Left renal pelvis (tissue), 4 donors: ENCODE measurements around the gene LAMB3. TPM values are rescaled to one million over a fixed set of nuclear protein-coding genes. Genes with fewer than 3 reads are reported as not detected.
A peak's percentile ranks its signal among the peaks of the same experiment; 100 is the strongest.

Experiments used
- DNase-seq, 4 donors: peaks; one replicate each; pipeline ENCODE4 v3.0.0-alpha.2; 2013; ENCODE audit warnings: low read depth in 4 of 4, low spot score in 3 of 4
- polyA plus RNA-seq, 4 donors: library from polyadenylated mRNA; unstranded; fragments of 120-200 nt; gene quantifications; one replicate each; pipeline ENCODE4 v1.2.1, GENCODE V29; 2013; ENCODE audit not compliant: insufficient read length in 4 of 4

Gene LAMB3
- polyA plus RNA-seq, 4 donors: 0.35 to 2.1 (median 1.4) TPM

DNA sequence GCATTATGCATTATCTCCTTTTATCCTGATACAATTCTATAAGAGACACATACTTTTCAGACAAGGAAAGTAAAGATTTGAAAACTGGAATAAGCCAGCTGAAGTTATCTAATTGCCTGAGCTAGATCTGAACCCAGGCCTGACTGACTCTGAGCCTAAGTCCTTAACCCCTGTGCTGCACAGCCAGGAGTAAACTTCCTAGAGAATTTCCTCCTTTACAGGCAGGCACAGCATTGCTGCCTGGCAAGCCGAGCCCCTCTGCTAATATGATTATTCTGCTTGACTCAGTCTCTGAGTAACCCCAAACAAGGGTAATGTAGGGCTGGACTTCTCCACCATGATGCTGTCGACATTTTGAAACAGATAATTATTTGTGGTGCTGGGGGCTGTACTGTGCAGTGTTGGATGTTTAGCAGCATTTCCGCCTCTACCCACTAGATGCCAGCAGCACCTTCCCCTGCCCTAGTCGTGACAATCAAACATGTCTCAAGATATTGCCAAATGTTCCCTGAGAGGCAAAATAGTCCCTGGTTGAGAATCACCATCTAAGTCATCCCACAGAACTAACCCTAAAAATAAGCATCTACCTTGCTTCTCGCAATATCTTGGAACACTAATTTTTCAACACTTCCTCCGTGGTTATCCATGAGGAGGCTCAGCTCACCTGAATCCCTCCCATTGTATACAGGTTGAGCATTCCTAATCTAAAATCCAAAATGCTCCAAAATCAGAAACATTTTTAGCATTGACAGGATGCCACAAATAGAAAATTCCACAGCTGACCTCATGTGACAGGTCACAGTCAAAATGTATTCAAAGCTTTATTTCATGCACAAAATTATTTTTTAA lies 50.2 kb downstream of the LAMB3 start:
- DNase-seq: no peak

DNA sequence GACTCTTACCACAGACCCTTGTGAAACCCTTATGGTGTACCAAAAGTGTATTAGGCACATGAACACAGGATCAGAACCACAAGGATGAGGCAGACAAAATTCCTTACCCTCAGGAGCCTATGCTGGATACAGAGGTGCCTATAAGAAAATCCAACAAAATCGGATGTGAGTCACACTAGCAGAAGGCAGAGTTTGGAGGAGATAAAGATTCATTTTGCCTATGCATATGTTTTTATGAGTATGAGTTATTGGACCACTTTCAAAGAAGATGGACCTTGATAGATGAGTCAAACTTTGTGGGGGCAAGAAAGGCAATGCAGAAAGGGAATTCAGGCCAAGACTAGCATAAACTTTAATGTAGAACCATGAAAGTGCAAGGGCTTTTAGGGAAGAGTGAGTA lies 51.7 kb downstream of the LAMB3 start:
- DNase-seq: no peak

DNA sequence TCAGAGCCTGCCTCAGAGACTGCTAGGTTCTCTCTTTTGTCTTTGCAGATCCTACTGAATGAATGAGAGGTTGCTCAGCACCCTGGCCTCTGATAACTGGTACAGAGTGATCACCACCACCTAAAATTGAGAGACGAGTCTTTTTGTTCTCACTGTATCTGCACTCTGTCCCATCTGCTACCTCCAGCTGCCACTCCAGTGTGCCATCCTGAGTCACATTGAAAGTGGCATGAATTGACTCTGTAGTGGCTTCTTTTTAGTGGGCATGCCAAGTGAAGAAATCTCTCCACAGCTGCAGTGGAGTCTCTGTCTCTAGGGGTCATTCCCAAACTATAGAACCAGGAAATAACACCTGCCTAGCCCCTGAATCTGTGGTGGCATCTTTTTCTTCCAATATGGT lies 54.0 kb downstream of the LAMB3 start:
- DNase-seq: no peak

DNA sequence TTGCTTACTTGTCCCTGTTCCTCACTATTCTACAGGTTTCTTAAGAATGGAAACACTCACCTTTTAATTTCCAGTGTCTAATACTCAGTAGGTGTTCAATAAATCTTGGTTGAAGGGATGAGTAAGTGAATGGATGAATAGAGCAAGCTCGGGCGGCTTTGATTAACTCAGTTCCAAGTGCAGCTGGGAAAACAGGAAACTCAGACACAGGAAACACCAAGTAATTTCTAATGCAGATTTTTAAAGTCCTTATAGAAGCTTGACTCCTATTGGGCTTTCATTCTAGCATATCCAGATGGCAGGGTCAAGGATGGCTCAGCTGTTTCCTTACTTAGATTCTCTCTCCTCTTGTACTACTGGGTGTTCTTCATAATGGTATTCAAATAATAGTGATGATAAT lies 54.7 kb downstream of the LAMB3 start:
- DNase-seq: no peak

DNA sequence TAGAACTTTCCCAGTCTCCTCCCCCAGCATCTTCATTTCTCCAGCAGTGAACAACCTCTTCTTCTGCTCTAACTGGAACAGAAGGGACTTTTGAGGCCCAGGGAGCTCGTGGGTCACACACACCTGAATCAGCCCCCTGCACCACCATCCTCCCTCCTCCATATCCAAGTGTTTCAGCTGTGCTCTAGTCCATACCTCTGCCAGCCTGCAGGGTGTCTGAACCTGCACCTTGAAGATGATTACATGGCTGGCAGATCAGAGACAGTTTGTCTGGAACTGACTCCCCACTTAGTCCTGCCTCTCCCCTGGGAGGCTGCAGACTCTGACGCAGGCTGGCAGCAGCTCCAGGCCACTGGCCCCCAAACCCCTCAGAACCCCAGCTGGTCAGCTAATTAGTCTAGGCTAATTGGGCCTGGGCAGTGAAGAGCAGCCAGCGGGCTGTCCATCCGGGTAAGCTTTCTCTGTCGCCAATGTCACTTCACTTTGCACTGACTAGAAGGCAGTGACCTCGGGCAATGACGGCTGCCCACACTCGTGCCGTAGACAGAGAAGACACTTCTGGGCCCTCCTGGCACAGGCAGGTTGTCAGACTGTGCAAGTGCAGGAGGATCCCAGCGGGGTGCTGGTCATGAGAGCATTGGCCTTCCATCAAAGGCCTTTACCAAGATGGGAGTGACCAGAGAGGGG lies 56.5 kb downstream of the LAMB3 start:
- no peak for DNase-seq

DNA sequence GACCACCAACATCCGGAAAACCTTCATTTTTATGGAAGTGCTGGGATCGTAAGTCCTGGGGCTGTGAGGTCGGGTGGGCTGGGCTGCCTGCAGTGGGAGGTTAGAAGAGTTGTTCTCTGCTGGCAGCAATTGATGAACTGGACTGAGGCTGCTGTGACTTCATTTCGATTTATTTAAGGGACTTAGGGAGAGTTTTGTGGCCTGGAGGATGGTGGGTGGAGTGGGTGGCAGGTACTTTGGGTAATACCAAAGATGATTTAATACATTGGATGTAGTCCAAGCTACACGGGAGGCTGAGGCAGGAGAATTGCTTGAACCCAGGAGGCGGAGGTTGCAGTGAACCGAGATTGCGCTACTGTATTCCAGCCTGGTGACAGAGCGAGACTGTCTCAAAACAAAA lies 57.2 kb downstream of the LAMB3 start:
- no peak for DNase-seq

DNA sequence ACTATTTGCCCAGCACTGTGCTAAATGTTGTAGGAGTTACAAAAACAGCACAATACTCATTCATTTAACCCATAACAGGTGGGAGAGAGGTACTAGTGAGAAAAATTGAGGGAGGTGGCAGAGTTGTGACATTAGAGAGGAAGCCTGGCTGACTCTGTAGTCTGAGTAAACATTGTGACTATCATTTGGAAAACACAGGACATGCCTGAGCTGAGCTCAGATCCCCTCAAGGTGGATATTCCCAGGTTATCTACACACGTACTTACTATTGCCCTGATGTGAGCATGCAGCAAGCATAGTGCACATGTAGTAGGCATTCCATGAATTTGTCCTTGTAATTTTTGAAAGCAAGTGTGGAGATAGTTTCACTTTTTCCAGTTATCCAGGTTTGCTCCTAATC lies 57.8 kb downstream of the LAMB3 start:
- no peak for DNase-seq

DNA sequence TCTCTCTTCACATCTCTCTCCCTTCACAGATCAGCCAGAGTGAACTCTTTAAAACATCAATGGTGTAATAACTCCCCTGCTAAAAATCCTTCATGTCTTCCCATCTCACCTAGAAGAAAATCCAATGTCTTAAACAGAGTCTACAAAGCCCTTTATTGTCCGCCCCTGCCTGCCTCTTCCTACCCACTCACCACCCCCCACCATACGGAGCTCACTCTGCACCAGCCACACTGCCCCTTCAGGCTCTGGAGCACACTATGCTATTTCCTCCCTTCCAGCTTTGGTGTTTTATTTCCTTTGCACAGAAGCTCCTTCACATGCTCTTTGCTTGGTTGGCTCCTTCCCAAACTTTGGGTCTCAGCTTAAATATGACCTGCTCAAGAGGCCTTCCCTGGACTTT lies 58.5 kb downstream of the LAMB3 start:
- no peak for DNase-seq

DNA sequence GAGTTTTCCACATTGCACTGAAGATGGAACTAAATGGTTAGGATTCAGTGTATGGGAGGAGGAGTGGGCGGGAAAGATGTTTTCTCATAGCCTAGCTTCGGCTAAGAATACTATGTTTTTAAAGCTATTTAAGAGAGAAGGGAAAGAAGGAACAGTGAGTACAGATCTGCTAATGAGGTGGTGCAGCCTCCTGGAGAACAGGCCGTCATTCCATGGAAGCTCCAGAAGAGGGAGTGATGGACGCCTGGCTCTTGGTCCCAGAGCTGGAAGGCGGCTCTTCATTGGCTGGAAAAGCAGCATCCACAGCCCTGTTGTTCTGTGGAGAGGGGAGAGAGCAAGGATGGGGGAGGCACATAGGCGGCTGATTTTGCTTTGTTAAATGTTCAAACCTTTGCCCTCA lies 61.8 kb downstream of the LAMB3 start:
- no peak for DNase-seq

DNA sequence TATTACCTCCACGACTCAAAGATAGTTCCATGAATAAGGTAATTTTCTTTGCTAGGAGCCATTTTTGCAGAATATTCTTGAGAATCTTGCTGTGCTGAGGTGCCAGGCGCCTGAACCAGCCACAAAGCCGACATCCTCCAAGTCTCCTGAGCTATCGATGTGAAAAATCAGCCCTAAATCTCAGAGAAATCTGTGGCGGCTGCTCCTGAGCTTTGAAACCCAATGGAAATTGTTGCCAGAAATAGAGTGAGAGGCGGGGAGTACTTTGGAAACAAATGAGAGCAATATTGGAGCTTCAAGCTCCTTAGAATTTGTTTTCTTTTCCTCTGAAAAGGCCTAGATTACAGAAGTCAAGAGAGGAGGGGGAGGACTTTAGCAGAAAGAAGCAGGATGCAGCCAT lies 62.4 kb downstream of the LAMB3 start:
- DNase-seq: no peak

DNA sequence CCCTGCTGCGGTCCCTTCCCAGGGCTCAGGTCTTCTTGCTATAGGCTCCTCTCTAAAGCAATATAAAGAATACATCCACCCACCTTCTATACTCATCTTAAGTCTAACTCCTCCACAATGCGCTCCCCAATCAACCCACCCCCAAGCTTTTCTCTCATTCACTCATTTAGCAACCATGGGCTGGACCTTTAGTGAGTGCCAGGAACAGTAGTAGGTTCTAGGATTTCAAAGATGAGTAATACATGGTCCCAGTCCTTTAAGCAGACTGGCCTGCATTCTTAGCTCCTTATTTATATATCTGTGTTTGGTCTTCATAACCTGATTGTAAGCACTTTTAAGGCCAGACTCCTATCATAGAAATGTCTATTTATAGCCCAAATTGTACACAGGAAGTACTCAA lies 62.8 kb downstream of the LAMB3 start:
- no peak for DNase-seq

DNA sequence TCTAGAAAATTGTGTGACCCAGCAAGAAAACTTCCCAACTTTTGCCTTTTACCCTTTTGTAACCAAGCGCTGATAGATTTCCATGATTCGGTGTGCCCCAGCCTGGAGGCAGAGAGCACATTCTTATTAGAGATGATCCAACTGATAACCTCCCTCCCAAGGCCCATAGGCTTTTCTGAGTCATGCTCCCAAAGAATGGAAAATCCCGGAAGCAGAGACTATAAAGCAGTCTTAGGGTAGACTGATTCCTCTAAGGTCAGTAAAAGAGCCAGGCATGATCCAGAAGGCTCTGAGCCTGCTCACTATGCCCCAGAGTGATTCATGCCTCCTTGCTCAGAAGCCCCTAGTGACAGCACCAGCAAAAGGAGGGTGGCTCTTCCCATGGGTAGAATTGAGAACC lies 64.4 kb downstream of the LAMB3 start:
- DNase-seq: no peak

DNA sequence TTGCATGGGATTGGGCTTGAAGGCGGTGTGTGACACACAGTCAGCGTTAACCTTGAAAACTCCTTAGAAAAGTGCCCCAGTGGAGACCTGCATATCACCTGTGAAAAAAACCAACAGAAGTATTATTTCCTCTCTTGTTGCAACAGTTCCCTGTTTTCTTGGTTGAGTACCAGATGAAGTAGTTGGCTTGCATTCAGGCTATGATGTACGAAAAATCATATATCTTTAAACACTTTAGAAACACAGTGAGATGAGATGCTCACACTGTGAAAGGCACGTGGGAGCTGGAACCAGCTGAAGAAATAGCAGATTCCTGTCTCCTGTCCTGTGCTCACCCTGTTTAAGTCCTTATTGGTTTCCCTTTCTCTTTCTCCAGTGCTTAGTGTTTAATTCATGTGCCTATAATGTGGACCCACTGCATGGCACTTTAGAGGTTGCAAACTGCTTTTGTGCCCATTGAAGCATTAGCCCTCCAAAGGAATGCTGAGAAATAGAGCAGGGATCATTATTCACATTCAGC lies 65.9 kb downstream of the LAMB3 start:
- DNase-seq: no peak

DNA sequence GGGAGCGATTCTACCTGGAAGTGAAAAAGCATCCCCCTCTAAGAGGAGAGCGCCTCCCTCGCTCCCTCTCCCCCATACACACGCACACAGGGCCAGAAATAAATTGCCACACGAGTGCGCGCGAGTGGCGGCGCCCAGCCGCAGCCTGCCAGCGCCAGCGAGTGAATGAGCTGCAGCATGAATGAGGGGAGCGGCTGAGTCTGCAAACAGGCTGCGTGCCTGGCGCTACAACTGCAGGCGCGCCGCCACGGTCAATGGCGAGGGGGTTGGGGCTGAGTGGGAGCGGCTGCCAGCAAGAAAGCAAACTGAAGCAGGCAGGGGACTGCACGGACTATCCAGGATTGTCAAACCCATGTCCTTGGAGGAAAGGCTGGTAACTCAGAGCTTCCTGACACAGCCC lies 66.6 kb downstream of the LAMB3 start:
- peak in 2 of 4 donors; percentile 36 to 47 for DNase-seq

DNA sequence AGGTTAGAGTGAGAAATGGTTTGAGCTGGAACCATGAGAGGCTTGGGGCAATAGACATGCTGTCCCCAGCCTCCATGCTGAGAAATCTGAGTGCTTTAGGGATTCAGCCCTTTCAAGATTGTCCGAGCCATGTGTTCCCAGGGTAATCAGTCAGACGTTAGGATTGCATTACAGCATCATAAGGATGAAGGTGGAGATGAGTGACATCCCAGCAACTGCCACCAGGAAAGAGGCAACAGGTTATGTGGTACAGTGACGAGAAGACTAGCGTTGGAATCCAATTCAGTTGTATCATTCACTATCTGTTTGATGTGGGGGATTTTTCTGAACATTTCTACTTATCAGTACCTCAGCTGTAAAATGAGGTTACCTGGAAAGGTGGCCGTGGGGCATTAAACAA lies 67.0 kb downstream of the LAMB3 start:
- no peak for DNase-seq

DNA sequence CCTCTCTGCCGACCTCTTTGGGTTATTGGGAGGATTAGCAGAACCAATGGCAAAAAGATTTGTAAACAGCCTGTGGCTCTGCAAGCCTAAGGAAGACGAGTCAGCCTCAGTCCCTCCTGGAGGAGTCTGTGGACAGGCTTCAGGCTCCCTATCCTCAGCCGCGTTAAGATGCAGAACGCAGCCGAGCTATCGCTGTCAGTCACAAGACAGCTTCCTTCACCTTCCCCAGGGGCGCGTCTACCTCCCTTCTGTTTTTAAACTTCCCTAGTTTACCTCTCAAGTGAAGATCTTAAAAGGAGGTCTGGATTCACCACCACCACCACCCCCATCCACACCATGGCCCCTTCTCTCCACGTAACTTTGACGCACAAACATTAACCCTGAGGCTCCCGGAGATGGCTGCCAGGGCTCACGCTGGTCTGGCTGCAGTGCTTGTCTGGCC lies 68.0 kb downstream of the LAMB3 start:
- no peak for DNase-seq

DNA sequence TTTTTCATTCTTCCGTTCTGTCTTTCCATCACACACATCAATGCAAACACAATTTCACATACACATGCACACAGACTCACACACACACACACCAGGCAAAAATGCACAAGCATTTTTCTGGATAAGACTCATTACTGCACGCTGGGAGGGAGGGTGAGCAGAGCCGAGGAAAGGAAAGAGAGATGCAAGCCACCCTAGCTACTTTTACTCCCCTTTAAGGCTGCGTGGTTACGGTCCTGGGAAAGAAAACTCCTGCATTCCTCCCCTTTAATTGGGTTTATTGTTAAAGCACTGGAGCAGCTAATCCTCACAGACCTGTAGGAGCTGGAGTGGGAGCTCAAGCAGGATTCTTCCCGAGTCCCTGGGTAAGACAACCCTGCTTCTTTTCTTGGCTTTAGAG lies 68.8 kb downstream of the LAMB3 start, which contains the start of gene CAMK1G:
CAMK1G (plus strand) TSS at position 307 of the 400 bp plus-strand sequence. CDS start 11,270 bp downstream, outside the sequence.
- peak in 2 of 4 donors; percentile 55 to 63 for DNase-seq

DNA sequence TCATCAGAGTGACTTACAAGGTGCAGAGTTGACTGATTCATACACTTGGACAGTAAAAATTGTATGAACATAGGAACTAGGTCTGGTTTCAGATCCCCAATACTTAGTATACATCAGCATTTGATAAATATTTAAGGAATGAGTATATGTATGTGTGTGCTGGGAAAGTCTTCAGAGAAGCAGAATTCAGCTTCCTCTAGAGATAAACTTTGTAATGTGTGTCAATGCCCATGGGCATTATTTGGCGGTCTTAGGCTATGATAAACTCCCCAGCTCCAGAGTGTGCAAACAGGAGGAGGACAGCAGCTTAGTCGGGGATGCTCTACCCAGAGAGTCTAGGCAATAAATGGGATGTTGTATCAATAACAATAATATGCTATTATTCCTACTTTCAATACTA lies 71.6 kb downstream of the LAMB3 start:
- no peak for DNase-seq

DNA sequence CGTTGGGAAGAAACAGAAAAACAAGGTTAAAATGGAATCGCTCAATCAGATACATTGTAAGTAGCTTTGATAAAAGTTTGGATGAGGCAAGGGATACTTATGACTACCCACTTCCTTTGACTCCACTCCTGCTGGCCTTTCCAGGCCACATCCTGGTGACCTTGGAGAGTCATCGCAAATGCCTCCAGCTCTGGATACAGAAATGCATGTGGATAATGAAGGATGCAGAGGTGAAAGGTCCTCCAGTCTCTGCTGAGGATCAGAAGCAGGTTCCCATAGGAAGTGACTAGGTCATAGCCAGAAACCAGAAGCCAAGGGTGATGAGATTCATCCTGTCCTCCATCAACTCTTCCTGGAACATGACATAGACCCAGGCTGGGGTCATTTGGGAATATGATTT lies 74.9 kb downstream of the LAMB3 start:
- no peak for DNase-seq

DNA sequence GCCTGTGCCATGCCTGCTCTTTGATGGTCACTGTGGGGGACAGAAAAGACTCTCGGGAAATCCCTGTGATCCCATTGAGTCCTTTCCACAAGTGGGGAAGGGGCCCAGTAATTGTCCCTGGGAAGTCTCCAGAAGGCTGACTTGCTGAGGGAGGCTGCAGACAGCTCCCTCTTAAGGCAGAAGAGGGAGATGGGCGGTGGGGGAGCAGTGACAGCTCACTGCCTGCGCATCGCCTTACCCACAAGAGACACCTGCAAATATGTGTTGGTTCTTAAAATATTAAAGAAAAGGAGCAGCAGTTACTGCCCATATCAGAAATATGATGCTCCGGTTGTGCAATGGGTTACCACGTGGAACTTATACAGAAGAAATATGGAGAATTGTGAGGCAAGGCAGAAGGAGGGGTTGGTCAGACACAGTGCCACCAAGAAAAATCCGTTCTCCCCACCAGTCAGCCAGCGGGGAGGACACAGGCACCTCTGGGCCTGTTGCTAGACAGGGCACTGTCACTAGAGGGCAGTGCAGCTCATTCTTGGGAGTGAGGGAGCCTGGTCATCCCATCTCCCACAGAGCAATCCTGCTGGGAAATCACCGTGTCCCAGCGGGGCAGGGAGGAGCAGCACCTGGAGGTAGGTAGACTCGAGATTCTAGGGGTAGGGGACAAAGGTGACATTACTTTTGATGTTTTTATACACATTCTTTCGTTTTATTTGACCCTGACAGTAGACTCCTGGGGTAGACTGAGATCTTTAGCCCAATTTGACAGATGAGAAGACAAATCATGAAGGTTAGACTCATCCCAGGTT lies 75.6 kb downstream of the LAMB3 start:
- peak in 2 of 4 donors; percentile 44 to 60 for DNase-seq

DNA sequence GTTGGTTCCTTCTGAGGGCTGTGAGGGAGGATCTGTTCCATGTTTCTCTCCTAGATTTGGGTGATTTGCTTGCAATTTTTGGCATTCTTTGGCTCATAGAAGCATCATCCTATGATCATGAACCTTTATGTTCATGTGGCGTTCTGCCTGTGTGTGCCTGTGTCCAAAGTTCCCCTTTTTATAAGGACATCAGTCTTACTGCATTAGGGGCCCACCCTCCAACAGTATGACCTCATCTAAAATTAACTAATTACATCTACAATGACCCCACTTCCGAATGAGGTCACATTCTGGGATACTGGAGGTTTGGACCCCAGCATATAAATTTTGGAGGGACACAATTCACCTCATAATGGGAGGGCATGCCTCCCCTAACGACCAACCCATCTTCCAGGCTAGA lies 81.5 kb downstream of the LAMB3 start:
- DNase-seq: no peak
